Small intestine (tissue), 7 donors: ENCODE results near the gene TBC1D14. TPM values are rescaled to one million over a fixed set of nuclear protein-coding genes. Genes with fewer than 3 reads are reported as not detected.

Source experiments
- DNase-seq, 2 donors: peaks; one replicate each; pipeline versions ENCODE4 v3.0.0 to v3.0.0-alpha.2; 2013
- FAIRE-seq: peaks from 2 replicates; lab custom pipeline; 2012; peaks lifted over from hg19 to GRCh38; lab: Jason Lieb, UNC
- H3K27ac ChIP-seq, 3 donors: one replicate each; pipeline ENCODE4 v1.5.1; 2013; ENCODE audit warnings: low read length in 2 of 3, mild to moderate bottlenecking in 2 of 3, control low read depth in 1 of 3, inconsistent platforms in 1 of 3, low read depth in 1 of 3, moderate library complexity in 1 of 3
- H3K27me3 ChIP-seq, 3 donors: one replicate each; pipeline ENCODE4 v1.6.1; 2013; ENCODE audit warnings: low read length in 3 of 3, inconsistent platforms in 1 of 3; ENCODE audit not compliant: control insufficient read depth in 3 of 3, insufficient read depth in 3 of 3
- H3K36me3 ChIP-seq, 3 donors: one replicate each; pipeline ENCODE4 v1.6.1; 2013; ENCODE audit warnings: low read length in 3 of 3, inconsistent platforms in 1 of 3, low read depth in 1 of 3, mild to moderate bottlenecking in 1 of 3, moderate library complexity in 1 of 3; ENCODE audit not compliant: control insufficient read depth in 3 of 3, insufficient read depth in 2 of 3
- H3K4me1 ChIP-seq, 3 donors: one replicate each; pipeline ENCODE4 v1.6.1; 2013; ENCODE audit warnings: low read length in 2 of 3, inconsistent platforms in 1 of 3, low read depth in 1 of 3, mild to moderate bottlenecking in 1 of 3, moderate library complexity in 1 of 3; ENCODE audit not compliant: control insufficient read depth in 3 of 3, insufficient read depth in 2 of 3
- H3K4me3 ChIP-seq, 3 donors: one replicate each; pipeline ENCODE4 v1.5.1; 2013; ENCODE audit warnings: low read length in 3 of 3, control low read depth in 1 of 3, inconsistent platforms in 1 of 3, low read depth in 1 of 3, mild to moderate bottlenecking in 1 of 3, moderate library complexity in 1 of 3
- H3K9me3 ChIP-seq, 2 donors: one replicate each; pipeline ENCODE4 v1.6.1; 2013; ENCODE audit warnings: low read depth in 1 of 2, low read length in 1 of 2; ENCODE audit not compliant: control insufficient read depth in 2 of 2, insufficient read depth in 1 of 2
- WGBS, 3 donors: extraction: QIAGEN DNeasy Blood & Tissue Kit; methylation state at CpG; one replicate each; pipeline ENCODE4 v1.1.7; 2013; 5-methylcytosine and 5-hydroxymethylcytosine counted together
- polyA plus RNA-seq, 4 donors: library from polyadenylated mRNA; stranded (reverse) in 3 of 4; unstranded in 1 of 4; fragments of 200-250 nt in 3 of 4; fragments of 120-200 nt in 1 of 4; gene quantifications; one replicate each; pipeline versions ENCODE4 v1.2.1 to v1.2.3, GENCODE V29; 2013
- donor health status: healthy with polysubstance abuse.
- donor health status: control.
- donor health status: control.
- donor health status: Bipolar disorder and iron deficiency.
- donor health status: healthy.

Gene TBC1D14
- polyA plus RNA-seq, 4 donors = 16.8 to 57.8 (median 25.2) TPM

DNA sequence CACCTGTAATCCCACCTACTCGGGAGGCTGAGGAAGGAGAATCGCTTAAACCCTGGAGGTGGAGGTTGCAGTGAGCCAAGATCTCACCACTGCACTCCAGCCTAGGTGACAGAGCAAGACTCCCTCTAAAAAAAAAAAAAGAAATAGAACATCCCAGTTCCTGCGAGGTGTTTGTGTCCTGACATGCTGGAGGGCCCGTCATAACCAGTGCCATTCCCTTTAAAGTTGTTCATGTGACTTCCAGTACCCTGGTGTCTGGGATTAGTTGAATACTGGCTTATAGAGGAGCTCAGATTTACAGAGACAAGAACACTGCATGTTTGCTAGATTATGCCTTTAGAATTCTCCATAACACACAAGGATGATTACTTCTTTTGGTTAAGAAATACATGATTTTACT lies 95.9 kb downstream of the TBC1D14 start:
- Histone ChIP-seq H3K27me3 (no peaks in the 10 kb centered on the region), H3K9me3 (no peaks in the 10 kb centered on the region), H3K4me1 (peaks cover 0 to 17% (median 0%) of the 10 kb centered on the region in 3 donors), H3K36me3 (peaks cover 5 to 72% (median 12%) of the 10 kb centered on the region in 3 donors), H3K27ac (no peak overlapping the region), H3K4me3 (no peak overlapping the region)
- WGBS, 3 donors = 87 to 90% (median 88%) methylated on average over 4 of the region's 4 CpGs
- FAIRE-seq (no peak), DNase-seq (no peak)

DNA sequence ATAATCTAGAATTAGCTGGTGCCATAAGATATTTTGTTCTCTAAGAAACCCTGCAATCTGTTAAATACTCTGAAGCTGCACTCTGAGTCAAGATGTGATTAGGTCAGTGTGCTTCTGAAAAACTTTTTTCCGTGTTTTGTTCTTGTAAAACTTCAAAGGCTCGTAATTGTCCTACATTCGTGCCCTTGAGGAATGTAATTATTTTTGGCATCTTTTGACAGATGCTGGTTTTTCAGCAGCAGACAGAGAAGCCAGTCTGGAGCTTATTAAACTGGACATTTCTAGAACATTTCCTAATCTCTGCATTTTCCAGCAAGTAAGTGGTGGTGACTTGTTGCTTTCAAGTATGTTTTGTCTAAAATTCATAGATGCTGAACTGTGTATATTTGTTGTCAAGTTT lies 96.8 kb downstream of the TBC1D14 start:
- FAIRE-seq = no peak
- Histone ChIP-seq H3K9me3 (no peaks in the 10 kb centered on the region), H3K4me3 (no peak overlapping the region), H3K36me3 (peaks cover 6 to 70% (median 12%) of the 10 kb centered on the region in 3 donors), H3K27ac (no peak overlapping the region), H3K27me3 (no peaks in the 10 kb centered on the region), H3K4me1 (peaks cover 0 to 17% (median 0%) of the 10 kb centered on the region in 3 donors)
- no peak for DNase-seq
- WGBS, 3 donors = 54 to 70% (median 64%) methylated on average over 3 of the region's 3 CpGs

DNA sequence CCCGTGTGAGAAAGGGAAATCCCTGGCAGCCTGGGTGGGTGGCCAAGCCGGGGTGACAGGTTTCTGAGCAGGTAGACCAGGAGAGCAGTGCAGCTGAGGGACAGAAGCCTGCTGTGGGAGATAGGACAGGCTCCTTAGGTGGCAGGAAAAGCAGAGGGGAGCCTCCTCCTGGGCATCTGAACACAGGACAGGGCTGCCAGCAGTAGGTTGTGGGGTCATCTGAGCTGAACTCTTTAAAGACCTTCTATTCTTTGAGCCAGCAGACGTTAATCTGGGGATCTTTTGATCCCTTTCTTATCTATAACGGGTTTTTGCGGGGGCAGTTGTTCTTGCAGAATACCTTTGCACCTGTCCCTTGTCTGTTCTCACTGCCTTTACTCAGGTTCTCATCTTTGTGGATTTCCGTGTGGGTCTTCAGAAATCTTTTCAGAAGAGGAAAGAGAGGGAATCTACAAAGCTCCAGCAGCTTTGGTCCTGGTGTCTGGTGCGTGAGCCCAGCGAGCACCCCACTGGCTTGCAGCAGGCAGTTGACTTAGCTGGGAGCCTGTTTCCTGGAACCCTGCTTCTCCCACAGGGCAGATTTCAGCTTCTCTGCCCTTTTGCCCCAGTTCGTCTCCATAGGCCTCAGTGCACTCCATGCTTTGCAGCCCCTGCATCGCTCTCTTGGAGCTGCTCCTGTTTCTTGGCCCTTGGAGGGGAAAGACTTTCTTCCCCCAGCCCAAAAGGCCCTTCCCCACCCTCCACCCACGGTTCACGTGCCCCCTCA lies 97.7 kb downstream of the TBC1D14 start:
- DNase-seq (peak; percentile 17 to 26), FAIRE-seq (no peak)

DNA sequence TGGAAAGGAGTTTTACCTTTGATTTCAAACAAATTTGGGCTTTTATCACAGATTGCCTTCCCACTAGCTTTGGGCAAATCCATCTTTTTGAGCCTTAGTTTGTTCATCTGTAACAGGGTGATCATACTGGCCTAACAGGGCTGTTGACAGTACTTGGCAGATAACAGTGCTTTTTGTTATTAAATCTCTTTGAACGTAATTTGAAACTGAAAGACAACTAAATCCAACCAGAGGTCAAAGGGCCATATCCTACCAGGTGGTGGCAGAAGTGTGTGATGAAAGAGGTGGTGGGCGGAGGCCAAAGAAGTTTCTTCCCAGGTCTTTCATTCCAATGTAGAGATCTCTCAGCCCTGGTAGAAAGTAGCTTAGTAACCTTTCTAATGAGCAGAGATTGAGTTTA lies 98.3 kb downstream of the TBC1D14 start:
- 21 to 47% (median 30%) methylated on average over 2 of the region's 2 CpGs for WGBS, 3 donors
- peaks cover 4 to 61% (median 9%) of the 10 kb centered on the region in 3 donors for H3K36me3 ChIP-seq

More for the DNA sequence above, 97.7 kb downstream of the TBC1D14 start:
- peaks cover 0 to 17% (median 0%) of the 10 kb centered on the region in 3 donors for H3K4me1 ChIP-seq
- H3K36me3 ChIP-seq = peaks cover 4 to 67% (median 12%) of the 10 kb centered on the region in 3 donors
- H3K4me3 ChIP-seq = no peak overlapping the region
- H3K27me3 ChIP-seq = no peaks in the 10 kb centered on the region
- H3K27ac ChIP-seq = peak overlapping the region in 1 of 3 donors; percentile 44
- no peaks in the 10 kb centered on the region for H3K9me3 ChIP-seq
- 34 to 73% (median 56%) methylated on average over 12 of the region's 12 CpGs for WGBS, 3 donors

DNA sequence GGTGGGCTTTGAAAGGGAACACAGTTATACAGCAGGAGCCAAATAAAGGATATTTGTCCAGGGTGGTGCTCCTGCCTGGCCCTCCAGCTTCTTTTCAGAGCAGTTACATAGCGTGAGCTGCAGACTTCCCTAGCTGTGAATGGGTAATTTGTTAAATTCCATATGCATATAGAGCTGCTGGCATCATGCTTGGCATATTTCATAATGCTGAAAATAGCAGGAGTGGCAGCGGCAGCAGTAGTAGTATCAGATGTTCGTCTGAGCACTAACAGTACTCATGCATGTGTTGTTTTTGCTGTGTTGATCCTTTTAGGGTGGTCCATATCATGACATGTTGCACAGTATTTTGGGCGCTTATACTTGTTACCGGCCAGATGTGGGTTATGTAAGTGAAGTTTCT lies 99.9 kb downstream of the TBC1D14 start:
- FAIRE-seq = no peak
- H3K27ac ChIP-seq = no peak overlapping the region
- H3K4me1 ChIP-seq = peaks cover 0 to 17% (median 0%) of the 10 kb centered on the region in 3 donors
- no peaks in the 10 kb centered on the region for H3K9me3 ChIP-seq
- no peak overlapping the region for H3K4me3 ChIP-seq
- DNase-seq = no peak
- 90 to 97% (median 93%) methylated on average over 5 of the region's 5 CpGs for WGBS, 3 donors
- peaks cover 4 to 62% (median 8%) of the 10 kb centered on the region in 3 donors for H3K36me3 ChIP-seq
- no peaks in the 10 kb centered on the region for H3K27me3 ChIP-seq

More for the DNA sequence above, 98.3 kb downstream of the TBC1D14 start:
- Histone ChIP-seq H3K9me3 (no peaks in the 10 kb centered on the region), H3K4me1 (peaks cover 0 to 17% (median 0%) of the 10 kb centered on the region in 3 donors), H3K27me3 (no peaks in the 10 kb centered on the region), H3K4me3 (no peak overlapping the region), H3K27ac (peak overlapping the region in 1 of 3 donors; percentile 44)
- FAIRE-seq = no peak
- DNase-seq = peak; percentile 55 to 63

DNA sequence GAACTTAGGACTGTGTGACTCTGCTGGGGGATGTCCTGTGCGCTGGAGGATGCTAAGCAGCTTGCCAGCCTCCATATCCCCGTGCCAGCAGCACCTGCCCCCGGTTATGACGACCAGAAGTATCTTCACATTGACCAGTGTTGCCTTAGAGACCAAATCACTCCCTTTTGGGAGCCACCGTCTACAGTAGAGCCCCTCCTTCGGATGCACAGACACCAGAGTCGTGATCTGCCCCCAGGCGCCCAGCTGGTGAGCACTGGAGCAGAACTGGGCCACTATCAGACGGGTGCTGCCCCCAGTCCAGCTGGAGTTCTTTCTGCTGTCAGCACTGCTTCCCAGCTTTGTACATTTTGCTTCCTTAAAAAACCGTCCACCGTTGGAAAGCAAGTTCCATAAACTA lies 103.5 kb downstream of the TBC1D14 start:
- H3K4me3 ChIP-seq = no peak overlapping the region
- 91 to 94% (median 93%) methylated on average over 11 of the region's 11 CpGs for WGBS, 3 donors
- no peak overlapping the region for H3K27ac ChIP-seq
- H3K36me3 ChIP-seq = peaks cover 8 to 78% (median 18%) of the 10 kb centered on the region in 3 donors
- H3K27me3 ChIP-seq = no peaks in the 10 kb centered on the region
- H3K9me3 ChIP-seq = no peaks in the 10 kb centered on the region
- H3K4me1 ChIP-seq = peaks cover 0 to 11% (median 0%) of the 10 kb centered on the region in 3 donors
- FAIRE-seq (no peak), DNase-seq (no peak)

DNA sequence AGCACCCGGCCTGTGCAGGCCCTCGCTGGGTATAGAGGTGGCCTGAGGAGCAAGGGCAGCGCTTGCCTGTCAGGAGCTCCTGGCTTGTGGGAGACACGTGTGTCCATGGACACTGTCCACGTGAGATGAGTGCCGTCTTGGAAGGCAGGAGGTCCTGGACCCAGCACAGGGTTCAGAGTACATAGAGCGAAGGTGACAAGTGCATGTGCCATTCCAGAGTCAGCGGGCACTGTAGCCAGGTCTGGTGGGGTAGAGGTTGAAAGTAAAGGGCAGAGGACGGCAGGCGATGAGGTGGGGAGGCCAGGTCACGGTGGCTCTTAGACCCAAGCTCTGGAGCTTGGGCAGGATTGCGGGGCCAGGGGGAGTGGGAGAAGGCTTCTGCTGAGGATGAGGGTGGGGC lies 105.2 kb downstream of the TBC1D14 start:
- no peaks in the 10 kb centered on the region for H3K27me3 ChIP-seq
- H3K4me1 ChIP-seq = peaks cover 0 to 11% (median 0%) of the 10 kb centered on the region in 3 donors
- H3K9me3 ChIP-seq = no peaks in the 10 kb centered on the region
- H3K27ac ChIP-seq = no peak overlapping the region
- DNase-seq = no peak
- FAIRE-seq = no peak
- no peak overlapping the region for H3K4me3 ChIP-seq
- H3K36me3 ChIP-seq = peaks cover 0 to 78% (median 22%) of the 10 kb centered on the region in 3 donors
- WGBS, 3 donors = 95 to 96% (median 95%) methylated on average over 12 of the region's 12 CpGs

DNA sequence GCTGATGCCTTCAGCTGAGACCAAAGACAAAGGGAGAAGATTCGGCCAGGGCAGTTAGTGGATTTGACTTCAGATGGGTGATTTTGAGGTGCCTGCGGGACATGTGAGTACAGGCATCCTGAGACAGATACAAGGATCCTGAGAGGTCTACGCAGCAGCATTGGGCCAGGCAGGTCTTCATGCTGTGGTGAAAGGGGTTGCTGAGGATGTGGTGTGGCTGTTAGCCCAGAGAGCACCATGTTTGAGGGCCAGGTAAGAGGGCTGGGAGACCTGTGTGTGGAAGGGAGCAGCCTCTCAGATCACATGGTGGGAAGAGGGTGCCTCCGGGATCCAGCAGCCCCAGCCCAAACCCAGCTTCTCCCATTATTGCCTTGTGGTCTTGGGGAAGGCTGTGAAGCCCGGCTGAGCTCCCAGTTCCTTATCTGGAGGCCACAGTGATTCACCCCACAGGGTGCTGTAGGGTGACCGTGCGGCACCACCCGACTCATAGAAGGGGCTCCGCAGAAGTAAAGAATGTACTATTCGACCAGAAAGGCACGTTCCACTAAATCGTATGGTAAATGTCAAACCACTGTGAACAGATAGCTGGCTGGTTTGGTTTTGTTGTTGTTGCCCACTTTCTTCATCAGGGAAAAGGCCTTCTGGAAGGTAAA lies 105.9 kb downstream of the TBC1D14 start:
- H3K27ac ChIP-seq = no peak overlapping the region

More for the DNA sequence above, 105.9 kb downstream of the TBC1D14 start:
- 77 to 95% (median 89%) methylated on average over 12 of the region's 12 CpGs for WGBS, 3 donors
- H3K4me1 ChIP-seq = peaks cover 0 to 11% (median 0%) of the 10 kb centered on the region in 3 donors
- H3K36me3 ChIP-seq = peaks cover 0 to 72% (median 22%) of the 10 kb centered on the region in 3 donors
- DNase-seq (no peak), FAIRE-seq (no peak)
- no peaks in the 10 kb centered on the region for H3K9me3 ChIP-seq
- no peak overlapping the region for H3K4me3 ChIP-seq
- H3K27me3 ChIP-seq = no peaks in the 10 kb centered on the region
